BE2C (cell line): ENCODE measurements around the gene SPATA6.

Experiments
- DNase-seq: peaks from one replicate; pipeline ENCODE4 v3.0.0-alpha.2; 2020
- H3K27me3 ChIP-seq: fragments of 250-450 bp; sonication (Bioruptor Pico); 2 replicates; pipeline ENCODE4 v1.5.1; 2020; ENCODE audit warnings: mild to moderate bottlenecking
- H3K36me3 ChIP-seq: fragments of 250-450 bp; sonication (Bioruptor Pico); 2 replicates; pipeline ENCODE4 v1.5.1; 2020; ENCODE audit warnings: mild to moderate bottlenecking
- H3K4me1 ChIP-seq: fragments of 250-450 bp; sonication (Bioruptor Pico); 2 replicates; pipeline ENCODE4 v1.5.1; 2020
- H3K4me3 ChIP-seq: 2 replicates; pipeline ENCODE4 v1.5.1; 2011; ENCODE audit warnings: low read depth, low read length
- H3K9me3 ChIP-seq: fragments of 250-450 bp; sonication (Bioruptor Pico); 2 replicates; pipeline ENCODE4 v1.5.1; 2020
- TF ChIP-seq, protein P1 (sequence below): IDR thresholded peaks from 2 replicates; pipeline ENCODE4 v1.5.1; 2012; ENCODE audit warnings: mild to moderate bottlenecking, low read depth, low read length

SPATA6 gene

DNA sequence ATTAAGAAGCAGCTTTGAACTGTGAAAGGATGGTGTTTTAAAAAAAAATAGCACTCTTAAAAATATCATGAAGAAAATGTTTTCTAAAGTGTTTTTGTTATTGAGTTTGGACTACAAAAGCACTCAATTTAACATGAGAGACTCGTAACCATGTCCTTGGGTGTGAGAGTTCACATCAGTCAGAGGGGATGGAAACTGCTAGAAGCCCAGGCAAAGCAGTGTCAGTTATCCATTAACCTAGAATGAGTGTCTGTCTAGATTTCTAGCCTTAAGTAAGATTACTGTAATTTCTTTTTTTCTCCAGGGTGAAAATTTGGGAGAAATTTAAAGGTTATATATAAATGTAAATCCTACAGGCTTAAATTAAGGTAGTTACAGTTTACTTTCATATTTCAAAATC lies 217.8 kb downstream of the SPATA6 start:
- TF ChIP-seq, protein P1, sequence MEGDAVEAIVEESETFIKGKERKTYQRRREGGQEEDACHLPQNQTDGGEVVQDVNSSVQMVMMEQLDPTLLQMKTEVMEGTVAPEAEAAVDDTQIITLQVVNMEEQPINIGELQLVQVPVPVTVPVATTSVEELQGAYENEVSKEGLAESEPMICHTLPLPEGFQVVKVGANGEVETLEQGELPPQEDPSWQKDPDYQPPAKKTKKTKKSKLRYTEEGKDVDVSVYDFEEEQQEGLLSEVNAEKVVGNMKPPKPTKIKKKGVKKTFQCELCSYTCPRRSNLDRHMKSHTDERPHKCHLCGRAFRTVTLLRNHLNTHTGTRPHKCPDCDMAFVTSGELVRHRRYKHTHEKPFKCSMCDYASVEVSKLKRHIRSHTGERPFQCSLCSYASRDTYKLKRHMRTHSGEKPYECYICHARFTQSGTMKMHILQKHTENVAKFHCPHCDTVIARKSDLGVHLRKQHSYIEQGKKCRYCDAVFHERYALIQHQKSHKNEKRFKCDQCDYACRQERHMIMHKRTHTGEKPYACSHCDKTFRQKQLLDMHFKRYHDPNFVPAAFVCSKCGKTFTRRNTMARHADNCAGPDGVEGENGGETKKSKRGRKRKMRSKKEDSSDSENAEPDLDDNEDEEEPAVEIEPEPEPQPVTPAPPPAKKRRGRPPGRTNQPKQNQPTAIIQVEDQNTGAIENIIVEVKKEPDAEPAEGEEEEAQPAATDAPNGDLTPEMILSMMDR, result no peak
- Histone ChIP-seq H3K36me3 (no peaks in the 10 kb centered on the region), H3K27me3 (no peaks in the 10 kb centered on the region), H3K4me3 (no peak overlapping the region), H3K4me1 (no peaks in the 10 kb centered on the region), H3K9me3 (no peaks in the 10 kb centered on the region)
- no peak for DNase-seq

DNA sequence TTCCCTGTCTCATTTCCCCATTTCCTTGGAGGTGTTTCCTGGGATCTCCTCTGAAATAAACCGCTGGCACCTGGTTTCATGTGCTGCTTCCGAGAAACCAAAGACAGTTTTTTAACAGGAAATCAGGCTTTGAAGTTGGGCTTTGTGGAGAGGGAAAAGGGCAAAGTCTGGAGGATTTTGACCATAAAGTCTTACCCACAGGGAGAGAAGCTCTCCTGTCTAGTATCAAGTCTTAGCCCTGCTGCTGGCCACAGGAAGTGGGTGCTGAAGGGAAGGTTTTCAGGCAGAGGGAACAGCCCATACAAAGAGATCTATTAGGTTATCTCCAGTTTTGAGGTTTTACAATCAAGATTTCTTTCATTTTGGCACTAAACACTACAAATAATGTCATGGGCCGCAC lies 220.2 kb downstream of the SPATA6 start:
- no peak for DNase-seq
- H3K27me3 ChIP-seq, result no peaks in the 10 kb centered on the region
- H3K4me1 ChIP-seq, result no peaks in the 10 kb centered on the region
- H3K9me3 ChIP-seq, result no peaks in the 10 kb centered on the region
- TF ChIP-seq, protein P1, result no peak
- no peak overlapping the region for H3K4me3 ChIP-seq
- no peaks in the 10 kb centered on the region for H3K36me3 ChIP-seq

GRCh38 chr1:48251323-48251722 lies 220.7 kb downstream of the SPATA6 start:
- no peaks in the 10 kb centered on the region for H3K4me1 ChIP-seq
- H3K4me3 ChIP-seq, result no peak overlapping the region
- TF ChIP-seq, protein P1, result no peak
- H3K36me3 ChIP-seq, result no peaks in the 10 kb centered on the region
- DNase-seq, result no peak
- H3K9me3 ChIP-seq, result no peaks in the 10 kb centered on the region
- H3K27me3 ChIP-seq, result no peaks in the 10 kb centered on the region

- DNase-seq, result no peak
- no peaks in the 10 kb centered on the region for H3K27me3 ChIP-seq
- no peaks in the 10 kb centered on the region for H3K9me3 ChIP-seq
- TF ChIP-seq, protein P1, result no peak
- no peaks in the 10 kb centered on the region for H3K4me1 ChIP-seq
- H3K36me3 ChIP-seq, result no peaks in the 10 kb centered on the region
- H3K4me3 ChIP-seq, result no peak overlapping the region
These were observed 221.4 kb downstream of the SPATA6 start for GRCh38 chr1:48250572-48250971.

GRCh38 chr1:48249868-48250267 lies 222.1 kb downstream of the SPATA6 start:
- Histone ChIP-seq H3K4me3 (no peak overlapping the region), H3K27me3 (no peaks in the 10 kb centered on the region), H3K9me3 (no peaks in the 10 kb centered on the region), H3K36me3 (no peaks in the 10 kb centered on the region), H3K4me1 (no peaks in the 10 kb centered on the region)
- TF ChIP-seq, protein P1, result no peak
- DNase-seq, result no peak

GRCh38 chr1:48248356-48248755 lies 223.6 kb downstream of the SPATA6 start:
- no peaks in the 10 kb centered on the region for H3K27me3 ChIP-seq
- H3K9me3 ChIP-seq, result no peaks in the 10 kb centered on the region
- no peaks in the 10 kb centered on the region for H3K4me1 ChIP-seq
- no peak overlapping the region for H3K4me3 ChIP-seq
- no peaks in the 10 kb centered on the region for H3K36me3 ChIP-seq
- DNase-seq, result no peak
- TF ChIP-seq, protein P1, result no peak
